HepG2 (cell line): Measurements from ENCODE around the gene ABHD1. TPM values are rescaled to one million over a fixed set of nuclear protein-coding genes. Genes with fewer than 3 reads are reported as not detected.

Source experiments
- BCL3 ChIP-seq: sonication (generic); formaldehyde crosslinking; IDR thresholded peaks from 2 replicates; pipeline ENCODE4 v1.5.1; 2020; ENCODE audit warnings: mild to moderate bottlenecking, missing genetic modification reagents, moderate library complexity
- FOXP1 ChIP-seq, 2 experiments: fragments of 450-650 bp in 1 of 2; IDR thresholded peaks; 2 replicates each; pipeline ENCODE4 v1.6.1; 2017 to 2018; ENCODE audit warnings: antibody characterized with exemption in 1 of 2
- MZF1 ChIP-seq: sonication (generic); formaldehyde crosslinking; IDR thresholded peaks from 2 replicates; pipeline ENCODE4 v1.8.1; 2023; ENCODE audit warnings: mild to moderate bottlenecking, missing genetic modification reagents, borderline replicate concordance
- ZNF326 ChIP-seq: sonication (generic); formaldehyde crosslinking; IDR thresholded peaks from 2 replicates; pipeline ENCODE4 v1.4.0; 2020; ENCODE audit warnings: missing genetic modification reagents, borderline replicate concordance
- ZNF589 ChIP-seq: sonication (generic); formaldehyde crosslinking; conservative IDR thresholded peaks from 2 replicates; pipeline ENCODE4 v1.8.0; 2022; ENCODE audit warnings: mild to moderate bottlenecking, moderate library complexity, missing genetic modification reagents
- ZNF609 ChIP-seq: sonication (generic); formaldehyde crosslinking; IDR thresholded peaks from 2 replicates; pipeline ENCODE4 v1.4.0; 2020; ENCODE audit warnings: mild to moderate bottlenecking, missing genetic modification reagents, borderline replicate concordance
- polyA plus RNA-seq, 8 experiments: library from polyadenylated mRNA; depleted of rRNA in 3 of 8; stranded (reverse) in 7 of 8; unstranded in 1 of 8; fragments of >200 nt; fragmentation: Illumina TruSeq in 4 of 8; extraction: Trizol in 4 of 8; gene quantifications; 2 replicates each; pipeline versions ENCODE4 v1.2.1 to v1.2.3, GENCODE V29; 2011 to 2016; ENCODE audit warnings: low read depth in 4 of 8, missing spikeins in 1 of 8, mixed read lengths in 1 of 8; ENCODE audit not compliant: insufficient read depth in 1 of 8
- total RNA-seq, 5 experiments: library from RNA; depleted of rRNA; stranded (reverse); fragments of >200 nt; fragmentation: Illumina TruSeq; extraction: Trizol; gene quantifications; 2 replicates each; pipeline ENCODE4 v1.2.3, GENCODE V29; 2016; ENCODE audit warnings: low read depth in 1 of 5
- TF ChIP-seq, protein P1 (sequence below): IDR thresholded peaks from 2 replicates; pipeline ENCODE4 v1.6.1; 2016; ENCODE audit warnings: low read depth, missing genetic modification reagents, missing compliant biosample characterization

Gene ABHD1
- total and polyA plus RNA-seq, 2 of the 13 experiments (the other 11 are each of a cell fraction or from before 2014, with no cell fraction given), result 0.04 to 0.81 TPM

GRCh38 chr2:27074738-27075565 lies 48.7 kb upstream of the ABHD1 start (continued):
- TF ChIP-seq MZF1 (CRISPR knock-in tag) (no peak), ZNF609 (no peak), ZNF326 (CRISPR knock-in tag) (no peak), FOXP1 (IDR thresholded peaks at IDR 0.05) (no peak), FOXP1 (CRISPR knock-in tag; IDR thresholded peaks at IDR 0.05) (no peak), BCL3 (no peak), ZNF589 (CRISPR knock-in tag) (no peak)
- TF ChIP-seq, protein P1, sequence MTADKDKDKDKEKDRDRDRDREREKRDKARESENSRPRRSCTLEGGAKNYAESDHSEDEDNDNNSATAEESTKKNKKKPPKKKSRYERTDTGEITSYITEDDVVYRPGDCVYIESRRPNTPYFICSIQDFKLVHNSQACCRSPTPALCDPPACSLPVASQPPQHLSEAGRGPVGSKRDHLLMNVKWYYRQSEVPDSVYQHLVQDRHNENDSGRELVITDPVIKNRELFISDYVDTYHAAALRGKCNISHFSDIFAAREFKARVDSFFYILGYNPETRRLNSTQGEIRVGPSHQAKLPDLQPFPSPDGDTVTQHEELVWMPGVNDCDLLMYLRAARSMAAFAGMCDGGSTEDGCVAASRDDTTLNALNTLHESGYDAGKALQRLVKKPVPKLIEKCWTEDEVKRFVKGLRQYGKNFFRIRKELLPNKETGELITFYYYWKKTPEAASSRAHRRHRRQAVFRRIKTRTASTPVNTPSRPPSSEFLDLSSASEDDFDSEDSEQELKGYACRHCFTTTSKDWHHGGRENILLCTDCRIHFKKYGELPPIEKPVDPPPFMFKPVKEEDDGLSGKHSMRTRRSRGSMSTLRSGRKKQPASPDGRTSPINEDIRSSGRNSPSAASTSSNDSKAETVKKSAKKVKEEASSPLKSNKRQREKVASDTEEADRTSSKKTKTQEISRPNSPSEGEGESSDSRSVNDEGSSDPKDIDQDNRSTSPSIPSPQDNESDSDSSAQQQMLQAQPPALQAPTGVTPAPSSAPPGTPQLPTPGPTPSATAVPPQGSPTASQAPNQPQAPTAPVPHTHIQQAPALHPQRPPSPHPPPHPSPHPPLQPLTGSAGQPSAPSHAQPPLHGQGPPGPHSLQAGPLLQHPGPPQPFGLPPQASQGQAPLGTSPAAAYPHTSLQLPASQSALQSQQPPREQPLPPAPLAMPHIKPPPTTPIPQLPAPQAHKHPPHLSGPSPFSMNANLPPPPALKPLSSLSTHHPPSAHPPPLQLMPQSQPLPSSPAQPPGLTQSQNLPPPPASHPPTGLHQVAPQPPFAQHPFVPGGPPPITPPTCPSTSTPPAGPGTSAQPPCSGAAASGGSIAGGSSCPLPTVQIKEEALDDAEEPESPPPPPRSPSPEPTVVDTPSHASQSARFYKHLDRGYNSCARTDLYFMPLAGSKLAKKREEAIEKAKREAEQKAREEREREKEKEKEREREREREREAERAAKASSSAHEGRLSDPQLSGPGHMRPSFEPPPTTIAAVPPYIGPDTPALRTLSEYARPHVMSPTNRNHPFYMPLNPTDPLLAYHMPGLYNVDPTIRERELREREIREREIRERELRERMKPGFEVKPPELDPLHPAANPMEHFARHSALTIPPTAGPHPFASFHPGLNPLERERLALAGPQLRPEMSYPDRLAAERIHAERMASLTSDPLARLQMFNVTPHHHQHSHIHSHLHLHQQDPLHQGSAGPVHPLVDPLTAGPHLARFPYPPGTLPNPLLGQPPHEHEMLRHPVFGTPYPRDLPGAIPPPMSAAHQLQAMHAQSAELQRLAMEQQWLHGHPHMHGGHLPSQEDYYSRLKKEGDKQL (CRISPR knock-in tag), result no peak
- TF ChIP-seq, all 625 proteins: peak for 0
